HEK293 (cell line): Measurements from ENCODE around the gene TPSAB1.

ENCODE experiments used
- EGR2 ChIP-seq: fragments of 450-650 bp; formaldehyde crosslinking; IDR thresholded peaks from 2 replicates; pipeline ENCODE4 v1.5.1; 2016; ENCODE audit warnings: low read depth, missing biosample characterization, missing genetic modification characterization
- TRIM28 ChIP-seq: IDR thresholded peaks from 2 replicates; pipeline ENCODE4 v1.6.1; 2011; ENCODE audit warnings: low read length, control low read depth, borderline replicate concordance
- WT1 ChIP-seq: fragments of 450-650 bp; formaldehyde crosslinking; IDR thresholded peaks from 2 replicates; pipeline ENCODE4 v1.5.1; 2016; ENCODE audit warnings: missing biosample characterization, missing genetic modification characterization
- ZNF138 ChIP-seq: fragments of 450-650 bp; formaldehyde crosslinking; IDR thresholded peaks from 2 replicates; pipeline ENCODE4 v1.5.1; 2016; ENCODE audit warnings: missing biosample characterization, missing genetic modification characterization, borderline replicate concordance
- ZNF184 ChIP-seq: fragments of 450-650 bp; IDR thresholded peaks from 2 replicates; pipeline ENCODE4 v1.5.1; 2018; ENCODE audit warnings: missing biosample characterization, mild to moderate bottlenecking, missing genetic modification characterization
- ZNF274 ChIP-seq, 2 experiments: fragments of 200-500 bp in 1 of 2; fragments of 450-650 bp in 1 of 2; sonication (Bioruptor generic) in 1 of 2; formaldehyde crosslinking in 1 of 2; IDR thresholded peaks; 2 replicates each; pipeline versions ENCODE4 v1.5.1 to v1.6.1; 2014 to 2016; ENCODE audit warnings: borderline replicate concordance in 1 of 2, inconsistent platforms in 1 of 2, low read length in 1 of 2, missing biosample characterization in 1 of 2, missing genetic modification characterization in 1 of 2
- TF ChIP-seq, protein P1 (sequence below): fragments of 450-650 bp; formaldehyde crosslinking; IDR thresholded peaks from 2 replicates; pipeline ENCODE4 v1.5.1; 2016; ENCODE audit warnings: missing biosample characterization, missing genetic modification characterization
- TF ChIP-seq, protein P2 (sequence below): fragments of 450-650 bp; formaldehyde crosslinking; IDR thresholded peaks from 2 replicates; pipeline ENCODE4 v1.5.1; 2016; ENCODE audit warnings: missing biosample characterization, missing genetic modification characterization

DNA sequence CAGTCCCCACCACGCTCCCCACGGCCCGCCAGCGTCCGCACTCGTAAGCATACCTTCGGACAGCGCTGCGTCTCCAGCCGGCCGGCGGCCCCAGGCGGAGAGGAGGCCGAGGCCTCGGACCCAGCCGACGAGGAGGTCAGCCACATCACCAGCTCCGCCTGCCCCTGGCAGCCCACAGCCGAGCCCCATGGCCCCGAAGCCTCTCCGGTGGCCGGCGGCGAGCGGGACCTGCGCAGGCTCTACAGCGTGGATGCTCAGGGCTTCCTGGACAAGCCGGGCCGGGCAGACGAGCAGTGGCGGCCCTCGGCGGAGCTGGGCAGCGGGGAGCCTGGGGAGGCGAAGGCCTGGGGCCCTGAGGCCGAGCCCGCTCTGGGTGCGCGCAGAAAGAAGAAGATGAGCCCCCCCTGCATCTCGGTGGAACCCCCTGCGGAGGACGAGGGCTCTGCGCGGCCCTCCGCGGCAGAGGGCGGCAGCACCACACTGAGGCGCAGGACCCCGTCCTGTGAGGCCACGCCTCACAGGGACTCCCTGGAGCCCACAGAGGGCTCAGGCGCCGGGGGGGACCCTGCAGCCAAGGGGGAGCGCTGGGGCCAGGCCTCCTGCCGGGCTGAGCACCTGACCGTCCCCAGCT lies 20.3 kb upstream of the TPSAB1 start:
- TF ChIP-seq ZNF184 (tag by site-specific recombination) (no peak), ZNF274 (IDR thresholded peaks at IDR 0.05; ENCODE audit: low read length) (no peak), ZNF274 (tag by site-specific recombination; IDR thresholded peaks at IDR 0.05; ENCODE audit: borderline replicate concordance) (no peak), ZNF138 (tag by site-specific recombination) (no peak), TRIM28 (no peak), EGR2 (no peak), WT1 (tag by site-specific recombination) (no peak)
- TF ChIP-seq, protein P1, sequence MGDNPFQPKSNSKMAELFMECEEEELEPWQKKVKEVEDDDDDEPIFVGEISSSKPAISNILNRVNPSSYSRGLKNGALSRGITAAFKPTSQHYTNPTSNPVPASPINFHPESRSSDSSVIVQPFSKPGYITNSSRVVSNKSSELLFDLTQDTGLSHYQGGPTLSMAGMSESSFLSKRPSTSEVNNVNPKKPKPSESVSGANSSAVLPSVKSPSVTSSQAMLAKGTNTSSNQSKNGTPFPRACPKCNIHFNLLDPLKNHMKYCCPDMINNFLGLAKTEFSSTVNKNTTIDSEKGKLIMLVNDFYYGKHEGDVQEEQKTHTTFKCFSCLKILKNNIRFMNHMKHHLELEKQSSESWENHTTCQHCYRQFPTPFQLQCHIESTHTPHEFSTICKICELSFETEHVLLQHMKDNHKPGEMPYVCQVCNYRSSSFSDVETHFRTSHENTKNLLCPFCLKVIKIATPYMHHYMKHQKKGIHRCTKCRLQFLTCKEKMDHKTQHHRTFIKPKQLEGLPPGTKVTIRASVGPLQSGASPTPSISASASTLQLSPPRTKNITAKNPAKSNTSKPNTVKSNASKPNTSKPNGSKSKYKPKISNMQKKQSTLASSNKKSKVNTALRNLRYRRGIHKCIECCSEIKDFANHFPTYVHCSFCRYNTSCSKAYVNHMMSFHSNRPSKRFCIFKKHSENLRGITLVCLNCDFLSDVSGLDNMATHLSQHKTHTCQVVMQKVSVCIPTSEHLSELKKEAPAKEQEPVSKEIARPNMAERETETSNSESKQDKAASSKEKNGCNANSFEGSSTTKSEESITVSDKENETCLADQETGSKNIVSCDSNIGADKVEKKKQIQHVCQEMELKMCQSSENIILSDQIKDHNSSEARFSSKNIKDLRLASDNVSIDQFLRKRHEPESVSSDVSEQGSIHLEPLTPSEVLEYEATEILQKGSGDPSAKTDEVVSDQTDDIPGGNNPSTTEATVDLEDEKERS: no peak
- TF ChIP-seq, protein P2, sequence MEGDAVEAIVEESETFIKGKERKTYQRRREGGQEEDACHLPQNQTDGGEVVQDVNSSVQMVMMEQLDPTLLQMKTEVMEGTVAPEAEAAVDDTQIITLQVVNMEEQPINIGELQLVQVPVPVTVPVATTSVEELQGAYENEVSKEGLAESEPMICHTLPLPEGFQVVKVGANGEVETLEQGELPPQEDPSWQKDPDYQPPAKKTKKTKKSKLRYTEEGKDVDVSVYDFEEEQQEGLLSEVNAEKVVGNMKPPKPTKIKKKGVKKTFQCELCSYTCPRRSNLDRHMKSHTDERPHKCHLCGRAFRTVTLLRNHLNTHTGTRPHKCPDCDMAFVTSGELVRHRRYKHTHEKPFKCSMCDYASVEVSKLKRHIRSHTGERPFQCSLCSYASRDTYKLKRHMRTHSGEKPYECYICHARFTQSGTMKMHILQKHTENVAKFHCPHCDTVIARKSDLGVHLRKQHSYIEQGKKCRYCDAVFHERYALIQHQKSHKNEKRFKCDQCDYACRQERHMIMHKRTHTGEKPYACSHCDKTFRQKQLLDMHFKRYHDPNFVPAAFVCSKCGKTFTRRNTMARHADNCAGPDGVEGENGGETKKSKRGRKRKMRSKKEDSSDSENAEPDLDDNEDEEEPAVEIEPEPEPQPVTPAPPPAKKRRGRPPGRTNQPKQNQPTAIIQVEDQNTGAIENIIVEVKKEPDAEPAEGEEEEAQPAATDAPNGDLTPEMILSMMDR: no peak
